Measurements from ENCODE around the gene HM13.

- TF ChIP-seq, protein P1, sequence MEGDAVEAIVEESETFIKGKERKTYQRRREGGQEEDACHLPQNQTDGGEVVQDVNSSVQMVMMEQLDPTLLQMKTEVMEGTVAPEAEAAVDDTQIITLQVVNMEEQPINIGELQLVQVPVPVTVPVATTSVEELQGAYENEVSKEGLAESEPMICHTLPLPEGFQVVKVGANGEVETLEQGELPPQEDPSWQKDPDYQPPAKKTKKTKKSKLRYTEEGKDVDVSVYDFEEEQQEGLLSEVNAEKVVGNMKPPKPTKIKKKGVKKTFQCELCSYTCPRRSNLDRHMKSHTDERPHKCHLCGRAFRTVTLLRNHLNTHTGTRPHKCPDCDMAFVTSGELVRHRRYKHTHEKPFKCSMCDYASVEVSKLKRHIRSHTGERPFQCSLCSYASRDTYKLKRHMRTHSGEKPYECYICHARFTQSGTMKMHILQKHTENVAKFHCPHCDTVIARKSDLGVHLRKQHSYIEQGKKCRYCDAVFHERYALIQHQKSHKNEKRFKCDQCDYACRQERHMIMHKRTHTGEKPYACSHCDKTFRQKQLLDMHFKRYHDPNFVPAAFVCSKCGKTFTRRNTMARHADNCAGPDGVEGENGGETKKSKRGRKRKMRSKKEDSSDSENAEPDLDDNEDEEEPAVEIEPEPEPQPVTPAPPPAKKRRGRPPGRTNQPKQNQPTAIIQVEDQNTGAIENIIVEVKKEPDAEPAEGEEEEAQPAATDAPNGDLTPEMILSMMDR (IDR thresholded peaks at IDR 0.05; ENCODE audit: extremely low read depth in 1 of 2, insufficient read depth in 1 of 2, low read depth in 1 of 2, low read length in 2 of 2), result no peak
- no peak for TF ChIP-seq FOS (IDR thresholded peaks at IDR 0.05; ENCODE audit: borderline replicate concordance, insufficient read depth, low read length)
- no peak for TF ChIP-seq EZH2 (IDR thresholded peaks at IDR 0.05; ENCODE audit: borderline replicate concordance, low read depth, low read length, severe bottlenecking)
- TF ChIP-seq MAX (IDR thresholded peaks at IDR 0.05; ENCODE audit: insufficient read depth, insufficient read length), result no peak
- no peak for TF ChIP-seq POLR2AphosphoS5 (IDR thresholded peaks at IDR 0.05; ENCODE audit: insufficient read depth, low read depth, low read length)
- TF ChIP-seq POLR2A (IDR thresholded peaks at IDR 0.05; ENCODE audit: low read depth, low read length), result no peak
- TF ChIP-seq MYC (IDR thresholded peaks at IDR 0.05; ENCODE audit: low read depth, low read length), result no peak
Observed at GRCh38 chr20:31497838-31498540, 16.3 kb upstream of the HM13 start.

Data from endothelial cell of umbilical vein (primary cell).